GM19328 (cell line): ENCODE data around the gene MED16.
"Not testable (repeated sequence)": the region's sequence is repeated elsewhere in the genome, so short reads cannot be mapped to it uniquely, and the experiment has no call there.

Source experiments
- ATAC-seq: cut with Tn5 transposase; IDR thresholded peaks from one replicate; pipeline ENCODE4 v1.9.1; 2021; ENCODE audit warnings: mild to moderate bottlenecking, moderate library complexity; ENCODE audit not compliant: unreplicated experiment

The MED16 gene

GRCh38 chr19:855142-855541 lies 37.8 kb downstream of the MED16 start:
- no peak for ATAC-seq

DNA sequence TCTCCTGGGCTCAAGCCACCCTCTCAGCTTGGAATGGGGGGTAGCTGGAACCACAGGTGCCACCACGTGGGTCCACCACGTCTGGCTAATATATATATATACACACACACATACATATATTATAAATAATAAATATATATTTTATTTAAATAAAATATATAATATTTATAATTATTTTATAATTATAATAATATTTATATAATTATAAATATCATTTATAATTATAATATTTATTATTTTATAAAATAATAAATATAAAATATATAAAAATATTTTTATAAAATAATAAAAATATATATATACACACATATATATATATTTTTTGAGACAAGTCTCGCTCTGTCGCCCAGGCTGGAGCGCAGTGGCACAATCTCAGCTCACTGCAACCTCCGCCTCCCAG lies 38.4 kb downstream of the MED16 start:
- ATAC-seq, result no peak

GRCh38 chr19:853614-854220 lies 39.3 kb downstream of the MED16 start:
- ATAC-seq, result not testable (repeated sequence)

- no peak for ATAC-seq
Measured at GRCh38 chr19:853014-853585, 39.9 kb downstream of the MED16 start.

DNA sequence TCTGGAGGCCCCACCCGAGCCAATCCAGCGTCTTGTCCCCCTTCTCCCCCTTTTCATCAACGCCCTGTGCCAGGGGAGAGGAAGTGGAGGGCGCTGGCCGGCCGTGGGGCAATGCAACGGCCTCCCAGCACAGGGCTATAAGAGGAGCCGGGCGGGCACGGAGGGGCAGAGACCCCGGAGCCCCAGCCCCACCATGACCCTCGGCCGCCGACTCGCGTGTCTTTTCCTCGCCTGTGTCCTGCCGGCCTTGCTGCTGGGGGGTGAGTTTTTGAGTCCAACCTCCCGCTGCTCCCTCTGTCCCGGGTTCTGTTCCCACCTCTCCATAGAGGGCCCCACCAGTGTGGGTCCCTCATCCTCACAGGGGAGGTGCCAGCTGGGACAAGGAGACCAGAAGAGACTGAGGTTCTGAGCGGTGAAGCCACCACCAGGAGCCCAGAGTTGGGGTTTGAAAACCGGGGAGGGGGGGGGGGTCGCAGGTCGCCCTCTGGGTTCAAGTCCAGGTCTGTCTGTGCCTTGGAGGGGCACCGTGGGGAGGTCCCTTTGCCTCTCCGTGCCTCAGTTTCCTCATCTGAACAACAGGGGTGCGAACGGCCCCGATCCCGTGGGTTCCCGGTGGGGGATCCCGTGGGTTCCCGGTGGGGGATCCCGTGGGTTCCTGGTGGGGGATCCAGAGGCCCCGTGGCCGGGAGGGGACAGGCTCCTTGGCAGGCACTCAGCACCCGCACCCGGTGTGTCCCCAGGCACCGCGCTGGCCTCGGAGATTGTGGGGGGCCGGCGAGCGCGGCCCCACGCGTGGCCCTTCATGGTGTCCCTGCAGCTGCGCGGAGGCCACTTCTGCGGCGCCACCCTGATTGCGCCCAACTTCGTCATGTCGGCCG lies 40.6 kb downstream of the MED16 start, which contains the start of gene ELANE:
Gene ELANE, plus strand, starts transcription at position 168 of the 878 bp plus-strand sequence. Its CDS starts 26 bp downstream, at position 194.
- ATAC-seq, result no peak

DNA sequence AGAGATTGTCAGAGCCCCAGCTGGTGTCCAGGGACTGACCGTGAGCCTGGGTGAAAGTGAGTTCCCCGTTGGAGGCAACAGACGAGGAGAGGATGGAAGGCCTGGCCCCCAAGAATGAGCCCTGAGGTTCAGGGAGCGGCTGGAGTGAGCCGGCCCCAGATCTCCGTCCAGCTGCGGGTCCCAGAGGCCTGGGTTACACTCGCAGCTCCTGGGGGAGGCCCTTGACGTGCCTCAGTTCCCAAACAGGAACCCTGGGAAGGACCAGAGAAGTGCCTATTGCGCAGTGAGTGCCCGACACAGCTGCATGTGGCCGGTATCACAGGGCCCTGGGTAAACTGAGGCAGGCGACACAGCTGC lies 42.0 kb downstream of the MED16 start:
- no peak for ATAC-seq

GRCh38 chr19:850221-850978 lies 42.6 kb downstream of the MED16 start:
- ATAC-seq, result no peak

GRCh38 chr19:849195-849594 lies 43.8 kb downstream of the MED16 start:
- not testable (repeated sequence) for ATAC-seq

- ATAC-seq, result no peak
Measured at GRCh38 chr19:848386-848921, 44.5 kb downstream of the MED16 start.

DNA sequence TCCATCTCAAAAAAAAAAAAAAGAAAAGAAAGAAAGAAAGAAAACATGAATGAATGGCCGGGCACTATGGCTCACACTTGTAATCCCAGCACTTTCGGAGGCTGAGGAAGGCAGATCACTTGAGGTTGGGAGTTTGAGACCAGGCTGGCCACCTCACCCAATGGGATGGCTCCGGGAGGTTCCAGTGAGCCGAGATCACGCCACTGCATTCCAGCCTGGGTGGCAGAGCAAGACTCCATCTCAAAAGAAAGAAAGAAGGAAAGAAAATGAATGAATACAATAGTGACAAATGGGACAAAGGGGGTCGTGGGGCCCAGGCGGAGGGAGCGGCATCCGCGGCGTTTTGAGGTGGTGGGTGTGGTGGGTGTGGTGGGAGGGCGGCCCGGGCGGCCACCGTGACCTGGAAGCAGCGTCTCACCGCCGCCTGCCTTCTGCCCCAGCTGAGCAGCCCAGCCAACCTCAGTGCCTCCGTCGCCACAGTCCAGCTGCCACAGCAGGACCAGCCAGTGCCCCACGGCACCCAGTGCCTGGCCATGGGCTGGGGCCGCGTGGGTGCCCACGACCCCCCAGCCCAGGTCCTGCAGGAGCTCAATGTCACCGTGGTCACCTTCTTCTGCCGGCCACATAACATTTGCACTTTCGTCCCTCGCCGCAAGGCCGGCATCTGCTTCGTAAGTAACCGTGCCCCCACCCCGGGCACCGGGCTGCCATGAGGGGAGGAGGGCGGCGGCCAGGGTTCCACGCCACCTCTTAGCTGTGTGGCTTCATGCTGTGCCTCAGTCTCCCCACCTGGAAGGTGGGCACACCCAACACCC lies 47.1 kb downstream of the MED16 start:
- ATAC-seq, result no peak

DNA sequence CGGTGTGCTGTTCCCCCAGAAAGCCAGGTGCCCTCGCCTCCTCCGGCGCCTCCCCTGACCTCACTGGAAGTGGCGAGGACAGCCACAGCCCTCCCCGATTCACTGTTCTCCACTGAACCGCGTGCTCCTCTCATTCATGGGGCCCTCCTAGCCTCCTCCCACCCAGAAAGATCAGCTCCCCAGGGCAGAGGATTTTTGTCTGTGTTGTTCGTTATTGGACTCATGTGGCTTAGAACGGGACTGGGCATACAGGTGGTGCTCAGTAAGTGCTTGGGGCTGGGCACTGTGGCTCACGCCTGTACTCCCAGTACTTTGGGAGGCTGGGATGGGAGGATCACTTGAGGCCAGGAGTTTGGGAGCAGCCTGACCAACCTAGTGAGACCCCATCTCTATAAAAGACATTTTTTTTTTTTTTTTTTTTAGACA lies 48.4 kb downstream of the MED16 start:
- ATAC-seq, result no peak

- ATAC-seq, result no peak
Measured at GRCh38 chr19:843836-844545, 49.0 kb downstream of the MED16 start.

GRCh38 chr19:843180-843835 lies 49.7 kb downstream of the MED16 start:
- no peak for ATAC-seq

DNA sequence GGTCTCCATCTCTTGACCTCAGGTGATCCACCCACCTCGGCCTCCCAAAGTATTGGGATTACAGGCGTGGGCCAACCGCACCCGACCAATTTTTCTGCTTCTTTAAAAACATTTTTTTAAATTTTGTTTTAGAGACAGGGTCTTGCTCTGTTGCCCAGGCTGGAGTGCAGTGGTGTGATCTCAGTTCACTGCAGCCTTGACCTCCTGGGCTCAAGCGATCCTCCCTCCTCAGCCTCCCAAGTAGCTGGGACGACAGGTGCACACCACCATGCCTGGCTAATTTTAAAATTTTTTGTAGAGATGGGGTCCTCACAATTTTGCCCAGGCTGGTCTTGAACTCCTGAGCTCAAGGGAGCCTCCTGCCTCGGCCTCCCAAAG lies 50.2 kb downstream of the MED16 start:
- not testable (repeated sequence) for ATAC-seq

GRCh38 chr19:840519-841206 lies 52.3 kb downstream of the MED16 start, which contains the start of gene PRTN3:
Gene PRTN3, plus strand, starts transcription at chr19:840999. Its CDS starts 10 bp downstream, at chr19:841009.
- ATAC-seq, result no peak

- no peak for ATAC-seq
Measured at GRCh38 chr19:835210-835810, 57.7 kb downstream of the MED16 start.

- ATAC-seq, result no peak
Measured at GRCh38 chr19:834216-834615, 58.8 kb downstream of the MED16 start.
